Activated T-cell treated with anti-CD3 and anti-CD28 coated beads, Interleukin-2, amount 50 U/mL, for 4 hours (primary cell): Measurements from ENCODE around the gene TMEM186. TPM values are rescaled to one million over a fixed set of nuclear protein-coding genes. Genes with fewer than 3 reads are reported as not detected.
A peak's percentile ranks its signal among the peaks of the same experiment; 100 is the strongest.
"Not testable (repeated sequence)": the region's sequence is repeated elsewhere in the genome, so short reads cannot be mapped to it uniquely, and the experiment has no call there.

Experiments
- ATAC-seq, 2 donors: fragments of 200-7000 bp; cut with Tn5 transposase; one replicate each; pipeline ENCODE4 v1.10.0; 2021
- DNase-seq: peaks from one replicate; pipeline ENCODE4 v3.0.0-alpha.2; 2020
- H3K27me3 Mint-ChIP-seq: one replicate; pipeline ENCODE4 v1.8.0; 2021; ENCODE audit warnings: low read depth, mixed read lengths
- H3K36me3 Mint-ChIP-seq: one replicate; pipeline ENCODE4 v1.8.0; 2022; ENCODE audit warnings: mixed read lengths; ENCODE audit not compliant: insufficient read depth
- H3K4me1 Mint-ChIP-seq: one replicate; pipeline ENCODE4 v1.8.0; 2021; ENCODE audit warnings: low read depth, mixed read lengths
- H3K4me3 Mint-ChIP-seq: one replicate; pipeline ENCODE4 v1.8.0; 2021; ENCODE audit warnings: mild to moderate bottlenecking, moderate library complexity, mixed read lengths
- H3K9me3 Mint-ChIP-seq: one replicate; pipeline ENCODE4 v1.8.0; 2021; ENCODE audit warnings: mixed read lengths
- total RNA-seq, 3 donors: library from RNA; stranded (reverse); gene quantifications; one replicate each; pipeline ENCODE4 v1.2.1, GENCODE V29; 2021

TMEM186 gene
- 10 to 100 TPM; 13.2 to 14.5 (median 13.9) TPM for total RNA-seq

- ATAC-seq, result peak; percentile 96 to 97
- Mint-ChIP-seq H3K9me3 (no peaks in the 10 kb centered on the region), H3K4me3 (peak within 1 kb of the TSS; percentile 96), H3K27me3 (no peaks in the 10 kb centered on the region), H3K4me1 (peaks cover 36% of the 10 kb centered on the region), H3K36me3 (peaks cover 15% of the 10 kb centered on the region)
- DNase-seq, result peak; percentile 91
These were observed at the start of gene TMEM186, which contains the start of gene PMM2 for GRCh38 chr16:8797364-8798173. Gene TMEM186, minus strand, starts transcription at chr16:8797639. Its CDS starts 25 bp downstream, at chr16:8797614. Gene PMM2, plus strand, starts transcription at chr16:8797839. Its CDS starts 44 bp downstream, at chr16:8797883.

GRCh38 chr16:8847145-8847544 lies 49.7 kb upstream of the TMEM186 start:
- no peaks in the 10 kb centered on the region for H3K27me3 Mint-ChIP-seq
- no peak for DNase-seq
- ATAC-seq, result no peak
- H3K9me3 Mint-ChIP-seq, result no peaks in the 10 kb centered on the region
- H3K4me3 Mint-ChIP-seq, result no peak overlapping the region
- peaks cover 28% of the 10 kb centered on the region for H3K36me3 Mint-ChIP-seq
- H3K4me1 Mint-ChIP-seq, result peaks cover 18% of the 10 kb centered on the region

GRCh38 chr16:8846401-8846932 lies 49.0 kb upstream of the TMEM186 start:
- no peak overlapping the region for H3K4me3 Mint-ChIP-seq
- peaks cover 18% of the 10 kb centered on the region for H3K4me1 Mint-ChIP-seq
- no peaks in the 10 kb centered on the region for H3K27me3 Mint-ChIP-seq
- H3K9me3 Mint-ChIP-seq, result no peaks in the 10 kb centered on the region
- H3K36me3 Mint-ChIP-seq, result peaks cover 30% of the 10 kb centered on the region
- DNase-seq (no peak), ATAC-seq (no peak)

- Mint-ChIP-seq H3K4me1 (peaks cover 18% of the 10 kb centered on the region), H3K9me3 (no peaks in the 10 kb centered on the region), H3K27me3 (no peaks in the 10 kb centered on the region), H3K36me3 (peaks cover 30% of the 10 kb centered on the region), H3K4me3 (no peak overlapping the region)
- ATAC-seq (no peak), DNase-seq (no peak)
These were observed 48.4 kb upstream of the TMEM186 start for GRCh38 chr16:8845699-8846298.

GRCh38 chr16:8843296-8843695 lies 45.9 kb upstream of the TMEM186 start:
- H3K36me3 Mint-ChIP-seq, result peaks cover 18% of the 10 kb centered on the region
- H3K4me1 Mint-ChIP-seq, H3K27me3 Mint-ChIP-seq, H3K9me3 Mint-ChIP-seq, ATAC-seq, H3K4me3 Mint-ChIP-seq, DNase-seq: not testable (repeated sequence)

- not testable (repeated sequence) for DNase-seq, H3K4me1 Mint-ChIP-seq, H3K27me3 Mint-ChIP-seq, ATAC-seq, H3K4me3 Mint-ChIP-seq, H3K9me3 Mint-ChIP-seq
- H3K36me3 Mint-ChIP-seq, result peaks cover 18% of the 10 kb centered on the region
These were observed 44.6 kb upstream of the TMEM186 start for GRCh38 chr16:8842016-8842415.

- H3K36me3 Mint-ChIP-seq, H3K9me3 Mint-ChIP-seq: not testable (repeated sequence)
These were observed 40.2 kb upstream of the TMEM186 start for GRCh38 chr16:8837594-8837993.

GRCh38 chr16:8836797-8837196 lies 39.4 kb upstream of the TMEM186 start:
- ATAC-seq, DNase-seq, H3K27me3 Mint-ChIP-seq, H3K36me3 Mint-ChIP-seq, H3K9me3 Mint-ChIP-seq, H3K4me3 Mint-ChIP-seq, H3K4me1 Mint-ChIP-seq: not testable (repeated sequence)

More at GRCh38 chr16:8837594-8837993, 40.2 kb upstream of the TMEM186 start:
- not testable (repeated sequence) for ATAC-seq, H3K27me3 Mint-ChIP-seq, H3K4me1 Mint-ChIP-seq, DNase-seq, H3K4me3 Mint-ChIP-seq

GRCh38 chr16:8832717-8833105 lies 35.3 kb upstream of the TMEM186 start:
- peaks cover 9% of the 10 kb centered on the region for H3K4me1 Mint-ChIP-seq
- DNase-seq (no peak), ATAC-seq (no peak)
- H3K36me3 Mint-ChIP-seq, result peaks cover 26% of the 10 kb centered on the region
- no peaks in the 10 kb centered on the region for H3K27me3 Mint-ChIP-seq
- H3K9me3 Mint-ChIP-seq, result no peaks in the 10 kb centered on the region
- no peak overlapping the region for H3K4me3 Mint-ChIP-seq

- H3K36me3 Mint-ChIP-seq, result peaks cover 26% of the 10 kb centered on the region
- H3K27me3 Mint-ChIP-seq, result no peaks in the 10 kb centered on the region
- ATAC-seq (no peak), DNase-seq (no peak)
- H3K9me3 Mint-ChIP-seq, result no peaks in the 10 kb centered on the region
- no peak overlapping the region for H3K4me3 Mint-ChIP-seq
- peaks cover 9% of the 10 kb centered on the region for H3K4me1 Mint-ChIP-seq
These were observed 34.7 kb upstream of the TMEM186 start for GRCh38 chr16:8831871-8832716.

GRCh38 chr16:8831450-8831849 lies 34.0 kb upstream of the TMEM186 start:
- Mint-ChIP-seq H3K9me3 (no peaks in the 10 kb centered on the region), H3K4me1 (peaks cover 9% of the 10 kb centered on the region), H3K4me3 (no peak overlapping the region), H3K27me3 (no peaks in the 10 kb centered on the region), H3K36me3 (peaks cover 26% of the 10 kb centered on the region)
- DNase-seq, result no peak
- no peak for ATAC-seq

- DNase-seq, result no peak
- no peaks in the 10 kb centered on the region for H3K9me3 Mint-ChIP-seq
- H3K4me3 Mint-ChIP-seq, result no peak overlapping the region
- H3K36me3 Mint-ChIP-seq, result peaks cover 33% of the 10 kb centered on the region
- peaks cover 7% of the 10 kb centered on the region for H3K4me1 Mint-ChIP-seq
- no peaks in the 10 kb centered on the region for H3K27me3 Mint-ChIP-seq
- no peak for ATAC-seq
These were observed 31.2 kb upstream of the TMEM186 start for GRCh38 chr16:8828541-8829165.

- no peaks in the 10 kb centered on the region for H3K27me3 Mint-ChIP-seq
- peaks cover 39% of the 10 kb centered on the region for H3K36me3 Mint-ChIP-seq
- H3K4me1 Mint-ChIP-seq, result peaks cover 6% of the 10 kb centered on the region
- no peaks in the 10 kb centered on the region for H3K9me3 Mint-ChIP-seq
- ATAC-seq (no peak), DNase-seq (no peak)
- no peak overlapping the region for H3K4me3 Mint-ChIP-seq
These were observed 28.9 kb upstream of the TMEM186 start for GRCh38 chr16:8826278-8826879.
